Measurements from ENCODE around the gene LILRB2.
"Not testable (repeated sequence)": the region's sequence is repeated elsewhere in the genome, so short reads cannot be mapped to it uniquely, and the experiment has no call there.

Gene LILRB2

GRCh38 chr19:54287456-54287855 lies 6.5 kb upstream of the LILRB2 start:
- Histone ChIP-seq H4K8ac (ENCODE audit: low read length) (no peak overlapping the region), H3K4me2 (ENCODE audit: low read length, poor library complexity, severe bottlenecking) (no peak overlapping the region)
- whole genome bisulfite sequencing = 83% methylated on average over 2 of the region's 4 CpGs

GRCh38 chr19:54286283-54286682 lies 5.4 kb upstream of the LILRB2 start:
- H3K9me3 ChIP-seq (ENCODE audit: control insufficient read depth, low read length); H2BK15ac ChIP-seq (ENCODE audit: low read depth, poor library complexity, severe bottlenecking); H3K36me3 ChIP-seq (ENCODE audit: control insufficient read depth in 1 of 2, insufficient read depth in 2 of 2, low read depth in 1 of 2, low read length in 2 of 2); H3K27ac ChIP-seq (ENCODE audit: low read length, poor library complexity, severe bottlenecking); H4K8ac ChIP-seq (ENCODE audit: low read length); H3K9ac ChIP-seq (ENCODE audit: low read length); H3K18ac ChIP-seq (ENCODE audit: low read depth in 1 of 2, low read length in 2 of 2); H3K4ac ChIP-seq (ENCODE audit: low read depth in 1 of 2, low read length in 2 of 2); H3K4me2 ChIP-seq (ENCODE audit: low read length, poor library complexity, severe bottlenecking); H3K4me3 ChIP-seq (ENCODE audit: insufficient read depth in 1 of 2, low read depth in 1 of 2, low read length in 2 of 2); H2BK120ac ChIP-seq (ENCODE audit: low read depth, low read length); DNase-seq; H2BK12ac ChIP-seq (ENCODE audit: low read length in 2 of 2); H2AK5ac ChIP-seq (ENCODE audit: low read length, severe bottlenecking); H3K23ac ChIP-seq (ENCODE audit: low read length in 2 of 2); H3K79me1 ChIP-seq (replicated peaks; ENCODE audit: low read length, poor library complexity, severe bottlenecking); H3K4me1 ChIP-seq (ENCODE audit: control insufficient read depth, insufficient read depth, low read depth, low read length); H2AFZ ChIP-seq (ENCODE audit: low read depth, low read length); H3K14ac ChIP-seq (ENCODE audit: low read length in 2 of 2); H2BK5ac ChIP-seq (ENCODE audit: low read depth, low read length, poor library complexity, severe bottlenecking); H4K91ac ChIP-seq (ENCODE audit: low read length): not testable (repeated sequence)
- peaks cover 0 to 17% of the 10 kb centered on the region in 2 experiments for H3K27me3 ChIP-seq (ENCODE audit: control insufficient read depth in 1 of 2, insufficient read depth in 1 of 2, low read length in 2 of 2)
- 58% methylated on average over 5 of the region's 10 CpGs for WGBS

More at GRCh38 chr19:54287456-54287855, 6.5 kb upstream of the LILRB2 start:
- Histone ChIP-seq H3K4me1 (ENCODE audit: control insufficient read depth, insufficient read depth, low read depth, low read length) (no peaks in the 10 kb centered on the region), H3K27ac (ENCODE audit: low read length, poor library complexity, severe bottlenecking) (no peak overlapping the region), H2BK5ac (ENCODE audit: low read depth, low read length, poor library complexity, severe bottlenecking) (no peak overlapping the region), H2AK5ac (ENCODE audit: low read length, severe bottlenecking) (no peak overlapping the region), H3K79me1 (replicated peaks; ENCODE audit: low read length, poor library complexity, severe bottlenecking) (no peaks in the 10 kb centered on the region), H3K4ac (ENCODE audit: low read depth in 1 of 2, low read length in 2 of 2) (no peak overlapping the region), H2BK15ac (ENCODE audit: low read depth, poor library complexity, severe bottlenecking) (no peak overlapping the region), H3K14ac (ENCODE audit: low read length in 2 of 2) (no peak overlapping the region), H4K91ac (ENCODE audit: low read length) (no peak overlapping the region), H3K27me3 (ENCODE audit: control insufficient read depth in 1 of 2, insufficient read depth in 1 of 2, low read length in 2 of 2) (peaks cover 0 to 13% of the 10 kb centered on the region in 2 experiments), H2BK120ac (ENCODE audit: low read depth, low read length) (no peak overlapping the region), H2BK12ac (ENCODE audit: low read length in 2 of 2) (no peak overlapping the region), H3K4me3 (ENCODE audit: insufficient read depth in 1 of 2, low read depth in 1 of 2, low read length in 2 of 2) (no peak overlapping the region), H2AFZ (ENCODE audit: low read depth, low read length) (no peak overlapping the region), H3K36me3 (ENCODE audit: control insufficient read depth in 1 of 2, insufficient read depth in 2 of 2, low read depth in 1 of 2, low read length in 2 of 2) (no peaks in the 10 kb centered on the region), H3K18ac (ENCODE audit: low read depth in 1 of 2, low read length in 2 of 2) (no peak overlapping the region), H3K23ac (ENCODE audit: low read length in 2 of 2) (no peak overlapping the region), H3K9ac (ENCODE audit: low read length) (no peak overlapping the region), H3K9me3 (ENCODE audit: control insufficient read depth, low read length) (no peaks in the 10 kb centered on the region)
- DNase-seq = no peak

GRCh38 chr19:54285427-54286056 lies 4.6 kb upstream of the LILRB2 start:
- H3K79me1 ChIP-seq (replicated peaks; ENCODE audit: low read length, poor library complexity, severe bottlenecking); H3K36me3 ChIP-seq (ENCODE audit: control insufficient read depth in 1 of 2, insufficient read depth in 2 of 2, low read depth in 1 of 2, low read length in 2 of 2); H4K8ac ChIP-seq (ENCODE audit: low read length); H2AFZ ChIP-seq (ENCODE audit: low read depth, low read length); H2BK120ac ChIP-seq (ENCODE audit: low read depth, low read length); H2BK15ac ChIP-seq (ENCODE audit: low read depth, poor library complexity, severe bottlenecking); H2BK5ac ChIP-seq (ENCODE audit: low read depth, low read length, poor library complexity, severe bottlenecking); H2AK5ac ChIP-seq (ENCODE audit: low read length, severe bottlenecking); H3K9ac ChIP-seq (ENCODE audit: low read length); H3K14ac ChIP-seq (ENCODE audit: low read length in 2 of 2); H3K4me1 ChIP-seq (ENCODE audit: control insufficient read depth, insufficient read depth, low read depth, low read length); H3K4me2 ChIP-seq (ENCODE audit: low read length, poor library complexity, severe bottlenecking); H4K91ac ChIP-seq (ENCODE audit: low read length); H3K4ac ChIP-seq (ENCODE audit: low read depth in 1 of 2, low read length in 2 of 2); H3K27ac ChIP-seq (ENCODE audit: low read length, poor library complexity, severe bottlenecking); H3K23ac ChIP-seq (ENCODE audit: low read length in 2 of 2); DNase-seq; H3K9me3 ChIP-seq (ENCODE audit: control insufficient read depth, low read length); H3K18ac ChIP-seq (ENCODE audit: low read depth in 1 of 2, low read length in 2 of 2); H3K4me3 ChIP-seq (ENCODE audit: insufficient read depth in 1 of 2, low read depth in 1 of 2, low read length in 2 of 2); H2BK12ac ChIP-seq (ENCODE audit: low read length in 2 of 2): not testable (repeated sequence)
- peaks cover 0 to 22% of the 10 kb centered on the region in 2 experiments for H3K27me3 ChIP-seq (ENCODE audit: control insufficient read depth in 1 of 2, insufficient read depth in 1 of 2, low read length in 2 of 2)
- 73% methylated on average over 11 of the region's 12 CpGs for WGBS

GRCh38 chr19:54282686-54283470 lies 2.0 kb upstream of the LILRB2 start:
- Histone ChIP-seq H2BK120ac (ENCODE audit: low read depth, low read length) (no peak overlapping the region), H3K4me3 (ENCODE audit: insufficient read depth in 1 of 2, low read depth in 1 of 2, low read length in 2 of 2) (no peak overlapping the region), H3K36me3 (ENCODE audit: control insufficient read depth in 1 of 2, insufficient read depth in 2 of 2, low read depth in 1 of 2, low read length in 2 of 2) (no peaks in the 10 kb centered on the region), H3K18ac (ENCODE audit: low read depth in 1 of 2, low read length in 2 of 2) (no peak overlapping the region), H3K23ac (ENCODE audit: low read length in 2 of 2) (no peak overlapping the region), H3K4ac (ENCODE audit: low read depth in 1 of 2, low read length in 2 of 2) (no peak overlapping the region), H4K91ac (ENCODE audit: low read length) (no peak overlapping the region), H3K9me3 (ENCODE audit: control insufficient read depth, low read length) (no peaks in the 10 kb centered on the region), H4K8ac (ENCODE audit: low read length) (no peak overlapping the region), H3K9ac (ENCODE audit: low read length) (no peak overlapping the region), H2AFZ (ENCODE audit: low read depth, low read length) (no peak overlapping the region), H3K27ac (ENCODE audit: low read length, poor library complexity, severe bottlenecking) (no peak overlapping the region), H2BK5ac (ENCODE audit: low read depth, low read length, poor library complexity, severe bottlenecking) (no peak overlapping the region), H2AK5ac (ENCODE audit: low read length, severe bottlenecking) (no peak overlapping the region), H2BK15ac (ENCODE audit: low read depth, poor library complexity, severe bottlenecking) (no peak overlapping the region), H3K14ac (ENCODE audit: low read length in 2 of 2) (no peak overlapping the region), H3K4me2 (ENCODE audit: low read length, poor library complexity, severe bottlenecking) (no peak overlapping the region), H3K79me1 (replicated peaks; ENCODE audit: low read length, poor library complexity, severe bottlenecking) (no peaks in the 10 kb centered on the region), H3K4me1 (ENCODE audit: control insufficient read depth, insufficient read depth, low read depth, low read length) (no peaks in the 10 kb centered on the region), H3K27me3 (ENCODE audit: control insufficient read depth in 1 of 2, insufficient read depth in 1 of 2, low read length in 2 of 2) (peaks cover 0 to 29% of the 10 kb centered on the region in 2 experiments), H2BK12ac (ENCODE audit: low read length in 2 of 2) (no peak overlapping the region)
- no peak for DNase-seq
- 63% methylated on average over 8 of the region's 9 CpGs for WGBS

Measured in mesenchymal stem cell (in vitro differentiated cells and primary cell).